Measurements from ENCODE around the gene PTGR1.

Gene PTGR1

GRCh38 chr9:111645806-111646205 lies 46.4 kb upstream of the PTGR1 start:
- Histone ChIP-seq H2AK5ac (ENCODE audit: low read length, severe bottlenecking) (no peak overlapping the region), H4K8ac (ENCODE audit: low read length) (no peak overlapping the region), H3K27me3 (ENCODE audit: control insufficient read depth in 1 of 2, insufficient read depth in 1 of 2, low read length in 2 of 2) (no peaks in the 10 kb centered on the region), H3K79me1 (replicated peaks; ENCODE audit: low read length, poor library complexity, severe bottlenecking) (peaks cover 18% of the 10 kb centered on the region), H2AFZ (ENCODE audit: low read depth, low read length) (no peak overlapping the region), H3K4ac (ENCODE audit: low read depth in 1 of 2, low read length in 2 of 2) (no peak overlapping the region), H3K18ac (ENCODE audit: low read depth in 1 of 2, low read length in 2 of 2) (no peak overlapping the region), H3K14ac (ENCODE audit: low read length in 2 of 2) (no peak overlapping the region), H3K4me2 (ENCODE audit: low read length, poor library complexity, severe bottlenecking) (no peak overlapping the region), H2BK5ac (ENCODE audit: low read depth, low read length, poor library complexity, severe bottlenecking) (no peak overlapping the region), H3K4me1 (ENCODE audit: control insufficient read depth, insufficient read depth, low read depth, low read length) (no peaks in the 10 kb centered on the region), H3K27ac (ENCODE audit: low read length, poor library complexity, severe bottlenecking) (no peak overlapping the region), H2BK12ac (ENCODE audit: low read length in 2 of 2) (no peak overlapping the region), H2BK15ac (ENCODE audit: low read depth, poor library complexity, severe bottlenecking) (no peak overlapping the region), H3K23ac (ENCODE audit: low read length in 2 of 2) (no peak overlapping the region), H3K4me3 (ENCODE audit: insufficient read depth in 1 of 2, low read depth in 1 of 2, low read length in 2 of 2) (no peak overlapping the region), H4K91ac (ENCODE audit: low read length) (no peak overlapping the region), H2BK120ac (ENCODE audit: low read depth, low read length) (no peak overlapping the region), H3K36me3 (ENCODE audit: control insufficient read depth in 1 of 2, insufficient read depth in 2 of 2, low read depth in 1 of 2, low read length in 2 of 2) (peaks cover 2 to 50% of the 10 kb centered on the region in 2 experiments), H3K9me3 (ENCODE audit: control insufficient read depth, low read length) (no peaks in the 10 kb centered on the region), H3K9ac (ENCODE audit: low read length) (no peak overlapping the region)
- WGBS: 100% methylated on average over 1 of the region's 1 CpG
- DNase-seq: no peak

GRCh38 chr9:111644195-111644772 lies 44.8 kb upstream of the PTGR1 start:
- H2AK5ac ChIP-seq (ENCODE audit: low read length, severe bottlenecking): no peak overlapping the region
- no peak overlapping the region for H4K8ac ChIP-seq (ENCODE audit: low read length)
- H3K27ac ChIP-seq (ENCODE audit: low read length, poor library complexity, severe bottlenecking): no peak overlapping the region
- H2BK12ac ChIP-seq (ENCODE audit: low read length in 2 of 2): no peak overlapping the region
- no peak overlapping the region for H3K23ac ChIP-seq (ENCODE audit: low read length in 2 of 2)
- no peaks in the 10 kb centered on the region for H3K4me1 ChIP-seq (ENCODE audit: control insufficient read depth, insufficient read depth, low read depth, low read length)
- H3K14ac ChIP-seq (ENCODE audit: low read length in 2 of 2): no peak overlapping the region
- no peak overlapping the region for H4K91ac ChIP-seq (ENCODE audit: low read length)
- peaks cover 18% of the 10 kb centered on the region for H3K79me1 ChIP-seq (replicated peaks; ENCODE audit: low read length, poor library complexity, severe bottlenecking)
- peaks cover 2 to 36% of the 10 kb centered on the region in 2 experiments for H3K36me3 ChIP-seq (ENCODE audit: control insufficient read depth in 1 of 2, insufficient read depth in 2 of 2, low read depth in 1 of 2, low read length in 2 of 2)
- no peaks in the 10 kb centered on the region for H3K27me3 ChIP-seq (ENCODE audit: control insufficient read depth in 1 of 2, insufficient read depth in 1 of 2, low read length in 2 of 2)
- H2BK5ac ChIP-seq (ENCODE audit: low read depth, low read length, poor library complexity, severe bottlenecking): no peak overlapping the region
- H3K4me2 ChIP-seq (ENCODE audit: low read length, poor library complexity, severe bottlenecking): no peak overlapping the region
- H2AFZ ChIP-seq (ENCODE audit: low read depth, low read length): no peak overlapping the region
- H3K9ac ChIP-seq (ENCODE audit: low read length): no peak overlapping the region
- no peak overlapping the region for H3K4ac ChIP-seq (ENCODE audit: low read depth in 1 of 2, low read length in 2 of 2)
- DNase-seq: no peak
- H3K4me3 ChIP-seq (ENCODE audit: insufficient read depth in 1 of 2, low read depth in 1 of 2, low read length in 2 of 2): no peak overlapping the region
- no peak overlapping the region for H3K18ac ChIP-seq (ENCODE audit: low read depth in 1 of 2, low read length in 2 of 2)
- H2BK15ac ChIP-seq (ENCODE audit: low read depth, poor library complexity, severe bottlenecking): no peak overlapping the region
- H3K9me3 ChIP-seq (ENCODE audit: control insufficient read depth, low read length): no peaks in the 10 kb centered on the region
- 97% methylated on average over 7 of the region's 8 CpGs for WGBS
- H2BK120ac ChIP-seq (ENCODE audit: low read depth, low read length): no peak overlapping the region

- Histone ChIP-seq H3K9ac (ENCODE audit: low read length) (no peak overlapping the region), H2AK5ac (ENCODE audit: low read length, severe bottlenecking) (no peak overlapping the region), H3K18ac (ENCODE audit: low read depth in 1 of 2, low read length in 2 of 2) (no peak overlapping the region), H2AFZ (ENCODE audit: low read depth, low read length) (no peak overlapping the region), H3K27me3 (ENCODE audit: control insufficient read depth in 1 of 2, insufficient read depth in 1 of 2, low read length in 2 of 2) (no peaks in the 10 kb centered on the region), H3K23ac (ENCODE audit: low read length in 2 of 2) (no peak overlapping the region), H2BK120ac (ENCODE audit: low read depth, low read length) (no peak overlapping the region), H4K8ac (ENCODE audit: low read length) (no peak overlapping the region), H4K91ac (ENCODE audit: low read length) (no peak overlapping the region), H3K4ac (ENCODE audit: low read depth in 1 of 2, low read length in 2 of 2) (no peak overlapping the region), H3K14ac (ENCODE audit: low read length in 2 of 2) (no peak overlapping the region), H2BK15ac (ENCODE audit: low read depth, poor library complexity, severe bottlenecking) (no peak overlapping the region), H2BK12ac (ENCODE audit: low read length in 2 of 2) (no peak overlapping the region), H3K9me3 (ENCODE audit: control insufficient read depth, low read length) (no peaks in the 10 kb centered on the region), H3K79me1 (replicated peaks; ENCODE audit: low read length, poor library complexity, severe bottlenecking) (peaks cover 4% of the 10 kb centered on the region), H3K4me3 (ENCODE audit: insufficient read depth in 1 of 2, low read depth in 1 of 2, low read length in 2 of 2) (no peak overlapping the region), H3K4me2 (ENCODE audit: low read length, poor library complexity, severe bottlenecking) (no peak overlapping the region), H3K27ac (ENCODE audit: low read length, poor library complexity, severe bottlenecking) (no peak overlapping the region), H3K4me1 (ENCODE audit: control insufficient read depth, insufficient read depth, low read depth, low read length) (no peaks in the 10 kb centered on the region), H3K36me3 (ENCODE audit: control insufficient read depth in 1 of 2, insufficient read depth in 2 of 2, low read depth in 1 of 2, low read length in 2 of 2) (no peaks in the 10 kb centered on the region), H2BK5ac (ENCODE audit: low read depth, low read length, poor library complexity, severe bottlenecking) (no peak overlapping the region)
- no peak for DNase-seq
- WGBS: 96% methylated on average over 6 of the region's 6 CpGs
Measured at GRCh38 chr9:111637421-111637950, 38.0 kb upstream of the PTGR1 start.

GRCh38 chr9:111634860-111635259 lies 35.4 kb upstream of the PTGR1 start:
- no peak overlapping the region for H3K18ac ChIP-seq (ENCODE audit: low read depth in 1 of 2, low read length in 2 of 2)
- H3K27ac ChIP-seq (ENCODE audit: low read length, poor library complexity, severe bottlenecking): no peak overlapping the region
- no peak overlapping the region for H2AFZ ChIP-seq (ENCODE audit: low read depth, low read length)
- no peak overlapping the region for H2BK12ac ChIP-seq (ENCODE audit: low read length in 2 of 2)
- no peak overlapping the region for H2AK5ac ChIP-seq (ENCODE audit: low read length, severe bottlenecking)
- H3K36me3 ChIP-seq (ENCODE audit: control insufficient read depth in 1 of 2, insufficient read depth in 2 of 2, low read depth in 1 of 2, low read length in 2 of 2): no peaks in the 10 kb centered on the region
- H2BK120ac ChIP-seq (ENCODE audit: low read depth, low read length): no peak overlapping the region
- no peak overlapping the region for H2BK15ac ChIP-seq (ENCODE audit: low read depth, poor library complexity, severe bottlenecking)
- no peak overlapping the region for H3K4me3 ChIP-seq (ENCODE audit: insufficient read depth in 1 of 2, low read depth in 1 of 2, low read length in 2 of 2)
- no peak overlapping the region for H3K14ac ChIP-seq (ENCODE audit: low read length in 2 of 2)
- no peaks in the 10 kb centered on the region for H3K9me3 ChIP-seq (ENCODE audit: control insufficient read depth, low read length)
- H3K9ac ChIP-seq (ENCODE audit: low read length): no peak overlapping the region
- H3K23ac ChIP-seq (ENCODE audit: low read length in 2 of 2): no peak overlapping the region
- no peak overlapping the region for H4K91ac ChIP-seq (ENCODE audit: low read length)
- no peak overlapping the region for H3K4ac ChIP-seq (ENCODE audit: low read depth in 1 of 2, low read length in 2 of 2)
- H2BK5ac ChIP-seq (ENCODE audit: low read depth, low read length, poor library complexity, severe bottlenecking): no peak overlapping the region
- no peaks in the 10 kb centered on the region for H3K27me3 ChIP-seq (ENCODE audit: control insufficient read depth in 1 of 2, insufficient read depth in 1 of 2, low read length in 2 of 2)
- H3K79me1 ChIP-seq (replicated peaks; ENCODE audit: low read length, poor library complexity, severe bottlenecking): peaks cover 4% of the 10 kb centered on the region
- no peak overlapping the region for H4K8ac ChIP-seq (ENCODE audit: low read length)
- peaks cover 2% of the 10 kb centered on the region for H3K4me1 ChIP-seq (ENCODE audit: control insufficient read depth, insufficient read depth, low read depth, low read length)
- WGBS: no CpG with 5 or more reads among the region's 1 CpG
- no peak for DNase-seq
- H3K4me2 ChIP-seq (ENCODE audit: low read length, poor library complexity, severe bottlenecking): no peak overlapping the region

Measured in mesenchymal stem cell (in vitro differentiated cells and primary cell).